Measurements from ENCODE around the gene PLD6. TPM values are rescaled to one million over a fixed set of nuclear protein-coding genes. Genes with fewer than 3 reads are reported as not detected.

The PLD6 gene
- total RNA-seq, 4 donors from 2014 or later: 6.0 to 11.1 (median 8.2) TPM

DNA sequence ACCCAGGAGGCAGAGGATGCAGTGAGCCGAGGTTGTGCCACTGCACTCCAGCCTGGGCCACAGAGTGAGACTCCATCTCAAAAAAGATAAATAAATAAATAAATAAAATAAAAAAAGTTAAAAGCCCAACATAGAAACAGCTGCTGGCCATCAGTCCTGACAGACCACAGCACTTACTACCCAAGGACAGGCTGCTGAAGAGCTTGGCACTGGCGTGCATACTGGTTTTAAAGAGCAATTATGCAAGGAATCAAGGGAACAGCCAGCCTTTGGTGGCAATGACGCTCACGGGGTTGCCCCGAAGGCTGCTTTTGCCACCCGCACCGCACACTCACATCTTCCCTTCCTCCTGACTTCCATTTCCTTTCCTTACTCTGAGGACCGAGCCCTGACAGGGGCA, 4.2 kb downstream of the PLD6 start:
- no peak for TF ChIP-seq EP300 (IDR thresholded peaks at IDR 0.05)
- TF ChIP-seq POLR2A (IDR thresholded peaks at IDR 0.05): no peak
- TF ChIP-seq, protein P1, sequence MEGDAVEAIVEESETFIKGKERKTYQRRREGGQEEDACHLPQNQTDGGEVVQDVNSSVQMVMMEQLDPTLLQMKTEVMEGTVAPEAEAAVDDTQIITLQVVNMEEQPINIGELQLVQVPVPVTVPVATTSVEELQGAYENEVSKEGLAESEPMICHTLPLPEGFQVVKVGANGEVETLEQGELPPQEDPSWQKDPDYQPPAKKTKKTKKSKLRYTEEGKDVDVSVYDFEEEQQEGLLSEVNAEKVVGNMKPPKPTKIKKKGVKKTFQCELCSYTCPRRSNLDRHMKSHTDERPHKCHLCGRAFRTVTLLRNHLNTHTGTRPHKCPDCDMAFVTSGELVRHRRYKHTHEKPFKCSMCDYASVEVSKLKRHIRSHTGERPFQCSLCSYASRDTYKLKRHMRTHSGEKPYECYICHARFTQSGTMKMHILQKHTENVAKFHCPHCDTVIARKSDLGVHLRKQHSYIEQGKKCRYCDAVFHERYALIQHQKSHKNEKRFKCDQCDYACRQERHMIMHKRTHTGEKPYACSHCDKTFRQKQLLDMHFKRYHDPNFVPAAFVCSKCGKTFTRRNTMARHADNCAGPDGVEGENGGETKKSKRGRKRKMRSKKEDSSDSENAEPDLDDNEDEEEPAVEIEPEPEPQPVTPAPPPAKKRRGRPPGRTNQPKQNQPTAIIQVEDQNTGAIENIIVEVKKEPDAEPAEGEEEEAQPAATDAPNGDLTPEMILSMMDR (IDR thresholded peaks at IDR 0.05): no peak
- peak overlapping the region in 2 of 4 donors; percentile 25 to 83 for H3K27ac ChIP-seq
- H3K4me3 ChIP-seq: no peak overlapping the region
- H3K4me1 ChIP-seq: peaks cover 0 to 72% (median 37%) of the 10 kb centered on the region in 4 donors
- no peaks in the 10 kb centered on the region for H3K9me3 ChIP-seq
- DNase-seq (ENCODE audit: low spot score in 2 of 2): no peak
- WGBS, 2 donors: 77 to 78% methylated on average over 8 of the region's 8 CpGs
- no peaks in the 10 kb centered on the region for H3K27me3 ChIP-seq
- peaks cover 0 to 15% (median 0%) of the 10 kb centered on the region in 3 donors for H3K36me3 ChIP-seq

DNA sequence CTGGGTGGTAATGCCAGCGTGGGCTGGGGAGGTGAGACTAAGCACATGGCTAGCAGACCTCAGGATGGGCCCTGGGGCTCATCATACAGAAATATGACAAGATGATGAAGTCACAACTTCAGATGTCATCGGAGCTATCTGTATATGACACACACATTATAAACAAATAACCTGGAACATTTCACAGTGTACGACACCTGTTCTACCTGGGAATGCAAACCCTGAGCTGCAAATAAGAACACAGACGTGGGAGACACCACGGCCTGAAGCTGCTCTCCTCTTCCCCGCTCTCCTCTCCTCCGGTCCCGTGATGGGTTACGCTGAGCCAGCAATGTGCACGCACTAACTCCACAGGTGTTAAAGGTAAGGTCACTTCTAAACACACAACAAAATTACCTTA, 4.9 kb downstream of the PLD6 start:
- no peak for TF ChIP-seq POLR2A (IDR thresholded peaks at IDR 0.05)
- TF ChIP-seq, protein P1 (IDR thresholded peaks at IDR 0.05): no peak
- no peak for TF ChIP-seq EP300 (IDR thresholded peaks at IDR 0.05)
- Histone ChIP-seq H3K9me3 (no peaks in the 10 kb centered on the region), H3K36me3 (peaks cover 0 to 15% (median 0%) of the 10 kb centered on the region in 3 donors), H3K27ac (peak overlapping the region in 3 of 4 donors; percentile 9 to 83 (median 80)), H3K4me1 (peaks cover 0 to 66% (median 35%) of the 10 kb centered on the region in 4 donors), H3K27me3 (no peaks in the 10 kb centered on the region), H3K4me3 (no peak overlapping the region)
- no peak for DNase-seq (ENCODE audit: low spot score in 2 of 2)
- WGBS, 2 donors: 77 to 78% methylated on average over 10 of the region's 10 CpGs

DNA sequence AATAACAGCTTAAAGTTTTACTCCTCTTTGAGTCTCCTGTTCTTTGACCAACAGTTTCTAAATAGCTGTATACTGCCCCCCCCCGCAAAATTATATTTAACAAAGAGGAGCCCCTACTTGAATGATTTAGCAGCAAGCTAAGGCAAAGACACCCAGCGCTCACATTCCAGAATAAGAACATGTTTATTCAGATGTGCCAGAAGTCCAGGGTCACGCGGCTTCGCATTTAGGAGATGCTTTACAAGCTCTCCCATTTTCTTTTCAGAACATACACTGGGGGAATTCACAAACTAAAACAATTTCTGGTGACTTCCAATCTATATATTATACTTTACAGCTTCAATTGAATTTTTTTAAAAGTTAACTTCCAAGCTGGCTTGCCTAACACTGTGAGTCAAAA, 5.3 kb downstream of the PLD6 start:
- DNase-seq (ENCODE audit: low spot score in 2 of 2): peak in 1 of 2 donors; percentile 53
- H3K27ac ChIP-seq: peak overlapping the region in 3 of 4 donors; percentile 9 to 83 (median 80)
- H3K4me1 ChIP-seq: peaks cover 0 to 63% (median 35%) of the 10 kb centered on the region in 4 donors
- no peak overlapping the region for H3K4me3 ChIP-seq
- 16 to 24% methylated on average over 5 of the region's 5 CpGs for WGBS, 2 donors
- TF ChIP-seq POLR2A (IDR thresholded peaks at IDR 0.05) (no peak), EP300 (IDR thresholded peaks at IDR 0.05) (no peak)
- TF ChIP-seq, protein P1 (IDR thresholded peaks at IDR 0.05): no peak
- no peaks in the 10 kb centered on the region for H3K9me3 ChIP-seq
- no peaks in the 10 kb centered on the region for H3K27me3 ChIP-seq
- peaks cover 0 to 15% (median 0%) of the 10 kb centered on the region in 3 donors for H3K36me3 ChIP-seq

DNA sequence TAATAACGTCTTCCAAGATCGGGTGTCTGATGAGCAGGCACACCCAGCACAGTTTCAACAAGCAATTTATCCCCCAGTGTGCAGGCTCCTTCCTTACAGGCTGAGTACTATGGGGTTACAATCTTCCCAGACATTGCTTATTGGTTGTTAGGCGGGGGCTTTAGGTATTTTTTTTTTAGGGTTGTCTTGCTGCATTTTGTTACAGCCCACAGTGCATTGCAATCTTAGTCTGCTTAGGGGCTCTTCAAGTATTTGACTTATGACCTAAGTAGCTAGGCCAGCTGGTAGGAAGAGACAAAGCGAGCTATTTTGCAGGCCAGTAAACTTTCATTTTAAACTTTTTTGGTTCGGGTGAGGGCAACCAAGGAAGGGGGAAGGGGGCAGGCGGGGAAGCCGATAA, 5.8 kb downstream of the PLD6 start:
- peak overlapping the region in 2 of 4 donors; percentile 80 to 83 for H3K27ac ChIP-seq
- peaks cover 0 to 15% (median 0%) of the 10 kb centered on the region in 3 donors for H3K36me3 ChIP-seq
- peaks cover 0 to 58% (median 30%) of the 10 kb centered on the region in 4 donors for H3K4me1 ChIP-seq
- H3K9me3 ChIP-seq: no peaks in the 10 kb centered on the region
- no peak for DNase-seq (ENCODE audit: low spot score in 2 of 2)
- 36 to 41% methylated on average over 7 of the region's 7 CpGs for WGBS, 2 donors
- H3K27me3 ChIP-seq: no peaks in the 10 kb centered on the region
- TF ChIP-seq POLR2A (IDR thresholded peaks at IDR 0.05) (no peak), EP300 (IDR thresholded peaks at IDR 0.05) (no peak)
- TF ChIP-seq, protein P1 (IDR thresholded peaks at IDR 0.05): no peak
- no peak overlapping the region for H3K4me3 ChIP-seq

DNA sequence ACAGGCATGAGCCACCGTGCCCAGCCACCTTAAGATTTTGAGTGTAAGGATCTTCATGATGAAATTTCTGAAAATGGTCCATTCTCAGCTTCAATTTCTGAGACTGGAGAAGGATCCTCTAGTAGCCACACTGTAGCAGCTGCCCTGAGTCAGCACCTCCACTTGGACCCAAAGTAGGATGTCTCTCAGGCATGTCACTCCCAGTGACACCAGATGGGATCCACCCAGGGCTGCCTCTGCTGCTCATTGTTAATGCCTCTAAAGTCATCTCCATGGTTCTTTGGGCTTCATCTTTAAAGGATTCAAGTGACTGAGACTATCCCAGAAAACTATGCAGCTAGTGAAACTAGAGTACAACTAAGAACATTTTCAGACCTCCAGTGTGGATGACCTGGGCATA, 7.9 kb downstream of the PLD6 start:
- Histone ChIP-seq H3K4me1 (peaks cover 0 to 37% (median 14%) of the 10 kb centered on the region in 4 donors), H3K27me3 (no peaks in the 10 kb centered on the region), H3K27ac (no peak overlapping the region), H3K9me3 (no peaks in the 10 kb centered on the region), H3K4me3 (no peak overlapping the region), H3K36me3 (peaks cover 0 to 15% (median 0%) of the 10 kb centered on the region in 3 donors)
- no peak for DNase-seq (ENCODE audit: low spot score in 2 of 2)
- WGBS, 2 donors: 42 to 100% methylated on average over 1 of the region's 1 CpG
- TF ChIP-seq, protein P1 (IDR thresholded peaks at IDR 0.05): no peak
- TF ChIP-seq POLR2A (IDR thresholded peaks at IDR 0.05) (no peak), EP300 (IDR thresholded peaks at IDR 0.05) (no peak)

All from tibial nerve (tissue), 4 donors.